HG02973 (cell line): ENCODE results near the gene WDFY4.

Experiments used
- ATAC-seq: cut with Tn5 transposase; IDR thresholded peaks from one replicate; pipeline ENCODE4 v1.9.1; 2021; ENCODE audit warnings: moderate library complexity; ENCODE audit not compliant: unreplicated experiment

The WDFY4 gene

GRCh38 chr10:48768926-48769325 is 84.3 kb downstream of the WDFY4 start:
- ATAC-seq = no peak

- no peak for ATAC-seq
Observed at GRCh38 chr10:48769706-48770435, 85.2 kb downstream of the WDFY4 start.

- no peak for ATAC-seq
Observed at GRCh38 chr10:48770561-48771089, 86.0 kb downstream of the WDFY4 start.

GRCh38 chr10:48771234-48771633 is 86.6 kb downstream of the WDFY4 start:
- no peak for ATAC-seq

- ATAC-seq = no peak
Observed at GRCh38 chr10:48772059-48772458, 87.4 kb downstream of the WDFY4 start.

GRCh38 chr10:48773580-48773979 is 88.9 kb downstream of the WDFY4 start:
- no peak for ATAC-seq

GRCh38 chr10:48774416-48775205 is 89.9 kb downstream of the WDFY4 start:
- no peak for ATAC-seq

- no peak for ATAC-seq
Observed at GRCh38 chr10:48775206-48775517, 90.5 kb downstream of the WDFY4 start.

GRCh38 chr10:48776005-48776522 is 91.4 kb downstream of the WDFY4 start:
- ATAC-seq = no peak

GRCh38 chr10:48776528-48776927 is 91.9 kb downstream of the WDFY4 start:
- ATAC-seq = no peak

GRCh38 chr10:48777110-48777509 is 92.4 kb downstream of the WDFY4 start:
- ATAC-seq = no peak

GRCh38 chr10:48778193-48778857 is 93.7 kb downstream of the WDFY4 start:
- no peak for ATAC-seq

GRCh38 chr10:48779077-48779476 is 94.4 kb downstream of the WDFY4 start:
- ATAC-seq = no peak

- no peak for ATAC-seq
Observed at GRCh38 chr10:48779546-48780152, 95.0 kb downstream of the WDFY4 start.

GRCh38 chr10:48780341-48780740 is 95.7 kb downstream of the WDFY4 start:
- ATAC-seq = no peak

- no peak for ATAC-seq
Observed at GRCh38 chr10:48782386-48782785, 97.7 kb downstream of the WDFY4 start.

GRCh38 chr10:48784031-48784430 is 99.4 kb downstream of the WDFY4 start:
- no peak for ATAC-seq

- no peak for ATAC-seq
Observed at GRCh38 chr10:48785796-48786195, 101.1 kb downstream of the WDFY4 start.

GRCh38 chr10:48786606-48787282 is 102.1 kb downstream of the WDFY4 start:
- no peak for ATAC-seq

GRCh38 chr10:48788554-48788953 is 103.9 kb downstream of the WDFY4 start:
- no peak for ATAC-seq
